Activated T-helper 2 cell treated with anti-CD3 and anti-CD28 coated beads, Interferon-gamma antibody, Interleukin-2, Interleukin-4, amounts not matched to agents 10 μg/mL and 5 μg/mL and 100 μg/mL, durations not matched to agents 14 hours and 24 hours and 36 hours (primary cell): ENCODE results near the gene PAWR. TPM values are rescaled to one million over a fixed set of nuclear protein-coding genes. Genes with fewer than 3 reads are reported as not detected.

Source experiments
- DNase-seq: peaks from one replicate; pipeline ENCODE4 v3.0.0; 2021; ENCODE audit warnings: low spot score
- H3K27ac Mint-ChIP-seq: one replicate; pipeline ENCODE4 v1.8.0; 2021; ENCODE audit warnings: mixed read lengths
- H3K27me3 Mint-ChIP-seq: one replicate; pipeline ENCODE4 v1.8.0; 2021; ENCODE audit warnings: low read depth, mixed read lengths
- H3K36me3 Mint-ChIP-seq: one replicate; pipeline ENCODE4 v1.8.0; 2021; ENCODE audit warnings: low read depth, mixed read lengths
- H3K4me1 Mint-ChIP-seq: one replicate; pipeline ENCODE4 v1.8.0; 2021; ENCODE audit warnings: low read depth, mixed read lengths
- H3K4me3 Mint-ChIP-seq: one replicate; pipeline ENCODE4 v1.8.0; 2021; ENCODE audit warnings: low read depth, mild to moderate bottlenecking, moderate library complexity, mixed read lengths
- H3K9me3 Mint-ChIP-seq: one replicate; pipeline ENCODE4 v1.8.0; 2021; ENCODE audit warnings: mixed read lengths
- intact Hi-C: fragments of 100-400 bp; cut with micrococcal nuclease; formaldehyde crosslinking; loops from one replicate; pipeline ENCODE4 v1.15.1; 2023
- total RNA-seq: library from RNA; stranded (reverse); gene quantifications from 2 replicates; pipeline ENCODE4 v1.2.3, GENCODE V29; 2022

Gene PAWR, protein sequence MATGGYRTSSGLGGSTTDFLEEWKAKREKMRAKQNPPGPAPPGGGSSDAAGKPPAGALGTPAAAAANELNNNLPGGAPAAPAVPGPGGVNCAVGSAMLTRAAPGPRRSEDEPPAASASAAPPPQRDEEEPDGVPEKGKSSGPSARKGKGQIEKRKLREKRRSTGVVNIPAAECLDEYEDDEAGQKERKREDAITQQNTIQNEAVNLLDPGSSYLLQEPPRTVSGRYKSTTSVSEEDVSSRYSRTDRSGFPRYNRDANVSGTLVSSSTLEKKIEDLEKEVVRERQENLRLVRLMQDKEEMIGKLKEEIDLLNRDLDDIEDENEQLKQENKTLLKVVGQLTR
- total RNA-seq, result 2.8 and 4.1 TPM in 2 replicates

GRCh38 chr12:79690638-79691510 is at the start of gene PAWR:
TSS of gene PAWR (minus strand) at chr12:79690964. CDS start at chr12:79690244, 720 bp downstream.
- H3K4me1 Mint-ChIP-seq, result peaks cover 14% of the 10 kb centered on the region
- DNase-seq, result peak; percentile 9
- no peak within 1 kb of the TSS for H3K27ac Mint-ChIP-seq
- peak within 1 kb of the TSS; percentile 75 for H3K4me3 Mint-ChIP-seq
- H3K9me3 Mint-ChIP-seq, result no peaks in the 10 kb centered on the region
- H3K36me3 Mint-ChIP-seq, result no peaks in the 10 kb centered on the region
- intact Hi-C loops, result loop anchor here (10.0 kb wide), 1 partner anchor 244 kb away; the partner anchor contains the start of gene PPP1R12A
- peaks cover 59% of the 10 kb centered on the region for H3K27me3 Mint-ChIP-seq

DNA sequence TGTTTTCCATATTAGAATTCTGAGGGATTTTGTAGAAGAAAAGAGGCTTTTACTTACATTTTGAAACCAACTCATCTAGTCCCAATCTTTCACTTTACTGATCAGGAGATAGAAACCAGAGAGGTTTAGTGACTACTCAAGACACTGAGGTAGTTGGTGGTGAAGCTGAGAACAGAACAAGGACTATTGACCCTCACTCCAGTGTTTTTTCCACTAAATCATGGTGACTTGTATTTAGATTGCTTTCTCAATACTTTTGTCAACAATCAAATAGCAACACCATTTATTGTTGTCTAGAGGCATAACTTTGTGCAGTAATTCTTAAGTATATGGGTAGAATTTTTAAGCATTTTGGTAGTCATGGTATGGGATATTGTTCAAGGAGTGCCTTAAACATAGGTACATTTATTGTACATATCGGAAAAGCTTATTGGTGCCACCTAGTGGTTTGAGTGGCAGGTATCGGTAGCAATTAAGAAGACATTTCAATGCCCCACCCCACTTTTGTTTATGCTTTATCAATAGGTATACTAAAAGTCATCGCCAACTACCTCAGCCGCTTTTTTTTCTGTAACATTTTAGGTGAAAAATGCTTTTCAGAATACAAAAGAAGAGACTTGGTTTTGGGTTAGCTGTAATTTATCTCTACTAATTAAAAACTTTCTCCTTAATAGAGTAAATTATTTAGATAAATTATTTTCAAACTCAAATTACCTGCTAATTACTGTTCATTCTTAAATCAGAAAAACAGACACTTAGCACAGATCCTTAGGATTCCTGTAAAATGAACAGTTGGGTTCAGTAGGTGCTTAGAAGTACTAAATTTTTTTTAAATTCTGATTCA is 47.3 kb upstream of the PAWR start:
- H3K9me3 Mint-ChIP-seq, result no peaks in the 10 kb centered on the region
- peaks cover 5% of the 10 kb centered on the region for H3K27me3 Mint-ChIP-seq
- intact Hi-C loops, result loop anchor here (1.0 kb wide), 1 partner anchor 190 kb away; no protein-coding TSS in a partner anchor
- no peak overlapping the region for H3K27ac Mint-ChIP-seq
- no peak overlapping the region for H3K4me3 Mint-ChIP-seq
- DNase-seq, result no peak
- no peaks in the 10 kb centered on the region for H3K36me3 Mint-ChIP-seq
- H3K4me1 Mint-ChIP-seq, result no peaks in the 10 kb centered on the region

- H3K27me3 Mint-ChIP-seq, result peaks cover 16% of the 10 kb centered on the region
- H3K4me3 Mint-ChIP-seq, result no peak overlapping the region
- no peaks in the 10 kb centered on the region for H3K4me1 Mint-ChIP-seq
- no peaks in the 10 kb centered on the region for H3K36me3 Mint-ChIP-seq
- intact Hi-C loops, result no loop called here
- H3K9me3 Mint-ChIP-seq, result no peaks in the 10 kb centered on the region
- DNase-seq, result no peak
- no peak overlapping the region for H3K27ac Mint-ChIP-seq
Measured at GRCh38 chr12:79732638-79733037, 41.9 kb upstream of the PAWR start.

GRCh38 chr12:79725987-79726386 is 35.2 kb upstream of the PAWR start:
- H3K36me3 Mint-ChIP-seq, result no peaks in the 10 kb centered on the region
- H3K27me3 Mint-ChIP-seq, result peaks cover 8% of the 10 kb centered on the region
- intact Hi-C loops, result no loop called here
- no peaks in the 10 kb centered on the region for H3K4me1 Mint-ChIP-seq
- H3K9me3 Mint-ChIP-seq, result no peaks in the 10 kb centered on the region
- H3K27ac Mint-ChIP-seq, result no peak overlapping the region
- no peak for DNase-seq
- no peak overlapping the region for H3K4me3 Mint-ChIP-seq

DNA sequence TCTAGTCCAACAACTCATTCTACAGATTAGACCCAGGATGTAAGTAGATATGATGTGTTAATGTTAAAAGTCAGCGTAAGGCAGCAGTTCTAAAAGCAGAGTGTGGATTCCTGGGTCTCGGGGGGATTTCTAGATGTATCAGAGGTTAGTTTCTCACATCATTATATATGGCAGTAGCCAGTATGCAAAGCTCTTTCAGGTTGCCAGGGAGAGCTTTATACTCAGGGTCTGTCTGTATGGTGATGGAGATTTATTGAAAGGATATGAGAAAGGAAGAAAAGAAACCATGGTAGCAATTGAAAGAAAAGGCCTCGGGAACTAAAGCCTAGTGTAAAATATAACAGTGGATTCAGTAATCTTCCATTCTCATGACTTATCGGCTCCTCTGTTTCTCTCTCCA is 26.2 kb upstream of the PAWR start:
- no peak for DNase-seq
- Mint-ChIP-seq H3K27ac (no peak overlapping the region), H3K36me3 (no peaks in the 10 kb centered on the region), H3K4me3 (no peak overlapping the region), H3K4me1 (no peaks in the 10 kb centered on the region), H3K27me3 (no peaks in the 10 kb centered on the region), H3K9me3 (no peaks in the 10 kb centered on the region)
- intact Hi-C loops, result no loop called here

DNA sequence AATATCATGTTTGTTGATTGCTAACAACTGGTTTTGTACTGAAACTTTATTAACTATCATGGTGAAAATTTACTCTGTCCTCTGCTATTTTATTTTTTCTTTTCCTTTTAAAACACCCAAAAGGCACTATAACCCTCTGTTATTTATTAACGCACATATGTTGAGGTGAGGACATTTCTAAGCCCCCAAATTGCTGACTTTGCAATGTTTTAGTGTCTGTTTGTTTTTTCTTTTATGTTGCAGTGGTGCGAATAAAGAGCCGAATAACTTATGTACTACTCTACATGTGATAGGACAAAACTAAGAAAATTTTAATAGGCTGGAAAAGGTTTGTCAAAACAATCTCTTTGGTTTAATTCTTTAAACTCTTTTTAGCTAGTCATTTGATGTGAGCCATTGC is 24.5 kb upstream of the PAWR start:
- intact Hi-C loops, result no loop called here
- H3K36me3 Mint-ChIP-seq, result no peaks in the 10 kb centered on the region
- H3K27me3 Mint-ChIP-seq, result no peaks in the 10 kb centered on the region
- DNase-seq, result no peak
- no peak overlapping the region for H3K4me3 Mint-ChIP-seq
- H3K27ac Mint-ChIP-seq, result no peak overlapping the region
- H3K9me3 Mint-ChIP-seq, result no peaks in the 10 kb centered on the region
- H3K4me1 Mint-ChIP-seq, result no peaks in the 10 kb centered on the region

DNA sequence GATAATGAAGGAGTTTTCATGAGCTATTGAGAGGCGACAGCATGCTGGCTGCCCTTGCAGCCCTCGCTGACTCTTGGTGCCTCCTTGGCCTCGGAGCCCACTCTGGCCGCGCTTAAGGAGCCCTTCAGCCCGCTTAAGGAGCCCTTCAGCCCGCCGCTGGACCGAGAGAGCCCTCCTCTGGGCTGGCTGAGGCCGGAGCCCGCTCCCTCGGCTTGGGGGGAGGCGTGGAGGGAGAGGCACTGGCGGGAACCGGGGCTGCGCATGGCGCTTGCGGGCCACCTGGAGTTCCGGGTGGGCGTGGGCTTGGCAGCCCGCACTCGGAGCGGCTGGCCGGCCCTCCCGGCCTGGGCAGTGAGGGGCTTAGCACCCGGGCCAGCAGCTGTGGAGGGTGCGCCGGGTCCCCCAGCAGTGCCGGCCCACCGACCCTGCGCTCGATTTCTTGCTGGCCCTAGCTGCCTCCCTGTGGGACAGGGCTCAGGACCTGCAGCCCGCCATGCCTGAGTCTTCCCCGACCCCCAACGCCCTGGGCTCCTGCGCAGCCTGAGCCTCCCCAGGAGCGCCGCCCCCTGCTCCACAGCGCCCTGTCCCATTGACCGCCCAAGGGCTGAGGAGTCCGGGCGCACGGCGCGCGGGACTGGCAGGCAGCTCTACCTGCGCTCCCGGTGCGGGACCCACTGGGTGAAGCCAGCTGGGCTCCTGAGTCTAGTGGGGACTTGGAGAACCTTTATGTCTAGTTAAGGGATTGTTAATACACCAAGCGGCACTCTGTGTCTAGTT is 20.1 kb upstream of the PAWR start:
- intact Hi-C loops, result no loop called here
- no peak for DNase-seq
- no peak overlapping the region for H3K4me3 Mint-ChIP-seq
- no peaks in the 10 kb centered on the region for H3K9me3 Mint-ChIP-seq
- no peak overlapping the region for H3K27ac Mint-ChIP-seq
- H3K4me1 Mint-ChIP-seq, result no peaks in the 10 kb centered on the region
- H3K27me3 Mint-ChIP-seq, result no peaks in the 10 kb centered on the region
- H3K36me3 Mint-ChIP-seq, result no peaks in the 10 kb centered on the region

GRCh38 chr12:79707830-79708229 is 17.1 kb upstream of the PAWR start:
- H3K4me1 Mint-ChIP-seq, result no peaks in the 10 kb centered on the region
- intact Hi-C loops, result no loop called here
- H3K36me3 Mint-ChIP-seq, result no peaks in the 10 kb centered on the region
- H3K9me3 Mint-ChIP-seq, result no peaks in the 10 kb centered on the region
- no peak for DNase-seq
- H3K27ac Mint-ChIP-seq, result no peak overlapping the region
- no peaks in the 10 kb centered on the region for H3K27me3 Mint-ChIP-seq
- H3K4me3 Mint-ChIP-seq, result no peak overlapping the region

- H3K36me3 Mint-ChIP-seq, result no peaks in the 10 kb centered on the region
- no peak for DNase-seq
- no peaks in the 10 kb centered on the region for H3K27me3 Mint-ChIP-seq
- H3K4me3 Mint-ChIP-seq, result no peak overlapping the region
- intact Hi-C loops, result no loop called here
- H3K9me3 Mint-ChIP-seq, result no peaks in the 10 kb centered on the region
- no peaks in the 10 kb centered on the region for H3K4me1 Mint-ChIP-seq
- H3K27ac Mint-ChIP-seq, result no peak overlapping the region
Measured at GRCh38 chr12:79706676-79707075, 15.9 kb upstream of the PAWR start.

GRCh38 chr12:79706156-79706555 is 15.4 kb upstream of the PAWR start:
- Mint-ChIP-seq H3K4me3 (no peak overlapping the region), H3K9me3 (no peaks in the 10 kb centered on the region), H3K36me3 (no peaks in the 10 kb centered on the region), H3K27ac (no peak overlapping the region), H3K27me3 (no peaks in the 10 kb centered on the region), H3K4me1 (no peaks in the 10 kb centered on the region)
- no peak for DNase-seq
- intact Hi-C loops, result no loop called here

- intact Hi-C loops, result loop anchor here (10.0 kb wide), 1 partner anchor 236 kb away; the partner anchor contains the start of gene PPP1R12A
- DNase-seq, result no peak
- no peaks in the 10 kb centered on the region for H3K36me3 Mint-ChIP-seq
- H3K27me3 Mint-ChIP-seq, result peaks cover 10% of the 10 kb centered on the region
- no peaks in the 10 kb centered on the region for H3K4me1 Mint-ChIP-seq
- no peak overlapping the region for H3K4me3 Mint-ChIP-seq
- H3K27ac Mint-ChIP-seq, result no peak overlapping the region
- H3K9me3 Mint-ChIP-seq, result no peaks in the 10 kb centered on the region
Measured at GRCh38 chr12:79698966-79699365, 8.2 kb upstream of the PAWR start.

- Mint-ChIP-seq H3K36me3 (no peaks in the 10 kb centered on the region), H3K27me3 (peaks cover 33% of the 10 kb centered on the region), H3K27ac (no peak overlapping the region), H3K9me3 (no peaks in the 10 kb centered on the region), H3K4me1 (peaks cover under 1% of the 10 kb centered on the region), H3K4me3 (no peak overlapping the region)
- DNase-seq, result no peak
- intact Hi-C loops, result loop anchor here (10.0 kb wide), 1 partner anchor 238 kb away; the partner anchor contains the start of gene PPP1R12A
Measured at GRCh38 chr12:79696416-79696815, 5.7 kb upstream of the PAWR start.
